ENCODE measurements around the gene NALCN. TPM values are rescaled to one million over a fixed set of nuclear protein-coding genes. Genes with fewer than 3 reads are reported as not detected.

NALCN gene
- total and polyA plus RNA-seq, 10 donors: 0.02 to 0.13 (median 0.09) TPM; not detected in 2

GRCh38 chr13:101082441-101082840, 333.9 kb downstream of the NALCN start:
- Histone ChIP-seq H3K4me3 (no peak overlapping the region), H3K27me3 (replicated peaks in 1 of 7) (no peaks in the 10 kb centered on the region), H3K9me3 (peaks cover 0 to 12% (median 3%) of the 10 kb centered on the region in 8 donors), H3K27ac (no peak overlapping the region), H3K4me1 (no peaks in the 10 kb centered on the region), H3K36me3 (no peaks in the 10 kb centered on the region)
- WGBS, 5 donors: 80 to 95% (median 84%) methylated on average over 5 of the region's 5 CpGs
- intact Hi-C loops (cut with DNase I; ENCODE audit: low total_unique reads): no loop called here
- TF ChIP-seq, protein P1, sequence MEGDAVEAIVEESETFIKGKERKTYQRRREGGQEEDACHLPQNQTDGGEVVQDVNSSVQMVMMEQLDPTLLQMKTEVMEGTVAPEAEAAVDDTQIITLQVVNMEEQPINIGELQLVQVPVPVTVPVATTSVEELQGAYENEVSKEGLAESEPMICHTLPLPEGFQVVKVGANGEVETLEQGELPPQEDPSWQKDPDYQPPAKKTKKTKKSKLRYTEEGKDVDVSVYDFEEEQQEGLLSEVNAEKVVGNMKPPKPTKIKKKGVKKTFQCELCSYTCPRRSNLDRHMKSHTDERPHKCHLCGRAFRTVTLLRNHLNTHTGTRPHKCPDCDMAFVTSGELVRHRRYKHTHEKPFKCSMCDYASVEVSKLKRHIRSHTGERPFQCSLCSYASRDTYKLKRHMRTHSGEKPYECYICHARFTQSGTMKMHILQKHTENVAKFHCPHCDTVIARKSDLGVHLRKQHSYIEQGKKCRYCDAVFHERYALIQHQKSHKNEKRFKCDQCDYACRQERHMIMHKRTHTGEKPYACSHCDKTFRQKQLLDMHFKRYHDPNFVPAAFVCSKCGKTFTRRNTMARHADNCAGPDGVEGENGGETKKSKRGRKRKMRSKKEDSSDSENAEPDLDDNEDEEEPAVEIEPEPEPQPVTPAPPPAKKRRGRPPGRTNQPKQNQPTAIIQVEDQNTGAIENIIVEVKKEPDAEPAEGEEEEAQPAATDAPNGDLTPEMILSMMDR (IDR thresholded peaks at IDR 0.05 in 8 of 11, conservative IDR thresholded peaks at IDR 0.05 in 3 of 11): no peak
- TF ChIP-seq POLR2A (IDR thresholded peaks at IDR 0.05): no peak
- TF ChIP-seq POLR2AphosphoS5 (IDR thresholded peaks at IDR 0.05): no peak
- DNase-seq: no peak

DNA sequence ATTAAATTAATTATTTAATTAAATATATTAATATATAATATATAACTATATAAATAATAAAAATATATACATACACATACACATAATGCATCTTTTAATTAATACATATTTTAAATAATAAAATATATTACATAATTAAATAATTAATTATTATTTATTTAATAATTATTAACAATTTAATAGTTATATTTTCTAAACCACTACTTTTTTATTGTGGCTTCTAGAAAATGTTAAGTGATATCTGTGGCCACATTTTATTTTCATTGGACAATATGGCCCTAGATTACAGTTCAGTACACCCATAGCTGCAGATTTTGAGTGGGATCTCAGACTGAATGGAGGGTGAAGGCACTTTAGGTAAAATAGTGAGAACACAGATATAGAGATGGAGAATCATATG, 335.7 kb downstream of the NALCN start:
- DNase-seq: no peak
- H3K4me3 ChIP-seq: no peak overlapping the region
- no peak overlapping the region for H3K27ac ChIP-seq
- H3K27me3 ChIP-seq (replicated peaks in 1 of 7): no peaks in the 10 kb centered on the region
- no peak for TF ChIP-seq POLR2AphosphoS5 (IDR thresholded peaks at IDR 0.05)
- H3K4me1 ChIP-seq: no peaks in the 10 kb centered on the region
- no peaks in the 10 kb centered on the region for H3K36me3 ChIP-seq
- intact Hi-C loops (cut with DNase I; ENCODE audit: low total_unique reads): no loop called here
- H3K9me3 ChIP-seq: peaks cover 0 to 12% (median 3%) of the 10 kb centered on the region in 8 donors

DNA sequence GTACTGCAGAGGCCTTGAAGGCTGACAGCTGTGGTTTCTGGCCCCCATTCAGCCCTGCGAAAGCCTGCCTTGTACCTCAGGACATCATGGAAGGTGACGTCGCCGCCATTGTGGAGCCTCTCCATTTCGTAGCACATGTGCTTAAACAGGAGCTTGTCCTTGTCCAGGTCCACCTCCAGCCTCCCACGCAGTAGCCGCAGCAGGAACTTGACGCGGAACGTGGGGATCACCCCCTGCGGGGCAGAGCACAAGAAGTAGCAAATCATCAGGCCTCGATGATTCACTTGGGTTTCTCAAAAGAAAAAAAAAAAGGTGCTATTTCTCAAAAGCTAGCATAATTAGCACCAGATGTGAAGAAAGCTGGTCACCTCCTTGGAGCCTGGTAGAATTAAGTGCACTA, 351.0 kb downstream of the NALCN start:
- H3K4me1 ChIP-seq: no peaks in the 10 kb centered on the region
- no peaks in the 10 kb centered on the region for H3K36me3 ChIP-seq
- intact Hi-C loops (cut with DNase I; ENCODE audit: low total_unique reads): no loop called here
- TF ChIP-seq, protein P1 (IDR thresholded peaks at IDR 0.05 in 8 of 11, conservative IDR thresholded peaks at IDR 0.05 in 3 of 11): no peak
- TF ChIP-seq POLR2AphosphoS5 (IDR thresholded peaks at IDR 0.05) (no peak), POLR2A (IDR thresholded peaks at IDR 0.05) (no peak)
- WGBS, 5 donors: 82 to 92% (median 89%) methylated on average over 12 of the region's 12 CpGs
- H3K4me3 ChIP-seq: no peak overlapping the region
- no peaks in the 10 kb centered on the region for H3K9me3 ChIP-seq
- H3K27ac ChIP-seq: no peak overlapping the region
- peaks cover 0 to 22% (median 0%) of the 10 kb centered on the region in 7 donors for H3K27me3 ChIP-seq (replicated peaks in 1 of 7)
- DNase-seq: no peak

DNA sequence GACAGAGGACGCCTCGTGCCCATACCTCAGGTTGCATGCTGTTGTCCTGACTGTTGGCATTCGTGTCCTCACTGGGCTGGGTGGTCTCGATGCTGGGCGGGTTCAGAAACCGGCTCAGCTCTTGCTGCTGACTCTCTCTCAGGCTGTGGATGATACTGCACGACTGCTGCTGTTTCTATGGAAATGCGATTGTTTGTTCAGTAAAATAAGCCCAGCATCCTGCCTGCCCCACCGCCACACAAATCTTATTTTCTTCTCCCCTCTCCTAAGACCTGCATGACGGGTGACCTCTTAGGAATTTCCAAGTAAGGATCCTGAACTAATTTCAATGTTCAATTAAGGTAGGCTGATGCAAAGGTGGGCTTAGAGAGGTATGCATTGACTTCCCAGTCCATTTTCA, 356.5 kb downstream of the NALCN start:
- H3K4me3 ChIP-seq: no peak overlapping the region
- H3K9me3 ChIP-seq: no peaks in the 10 kb centered on the region
- H3K27me3 ChIP-seq (replicated peaks in 1 of 7): peaks cover 0 to 26% (median 0%) of the 10 kb centered on the region in 7 donors
- intact Hi-C loops (cut with DNase I; ENCODE audit: low total_unique reads): no loop called here
- H3K36me3 ChIP-seq: no peaks in the 10 kb centered on the region
- H3K27ac ChIP-seq: no peak overlapping the region
- peaks cover 0 to 3% (median 0%) of the 10 kb centered on the region in 6 donors for H3K4me1 ChIP-seq
- no peak for DNase-seq
- TF ChIP-seq POLR2AphosphoS5 (IDR thresholded peaks at IDR 0.05): no peak
- no peak for TF ChIP-seq POLR2A (IDR thresholded peaks at IDR 0.05)
- TF ChIP-seq, protein P1 (IDR thresholded peaks at IDR 0.05 in 8 of 11, conservative IDR thresholded peaks at IDR 0.05 in 3 of 11): no peak
- WGBS, 5 donors: 74 to 84% (median 81%) methylated on average over 9 to 10 of the region's 10 CpGs

- H3K4me3 ChIP-seq: no peak overlapping the region
- no peak for TF ChIP-seq POLR2AphosphoS5 (IDR thresholded peaks at IDR 0.05)
- TF ChIP-seq, protein P1 (IDR thresholded peaks at IDR 0.05 in 8 of 11, conservative IDR thresholded peaks at IDR 0.05 in 3 of 11): no peak
- no peak for TF ChIP-seq POLR2A (IDR thresholded peaks at IDR 0.05)
- no peak for DNase-seq
- no peak overlapping the region for H3K27ac ChIP-seq
- intact Hi-C loops (cut with DNase I; ENCODE audit: low total_unique reads): no loop called here
- H3K4me1 ChIP-seq: peaks cover 0 to 3% (median 0%) of the 10 kb centered on the region in 6 donors
- no peaks in the 10 kb centered on the region for H3K36me3 ChIP-seq
- 58 to 73% (median 66%) methylated on average over 7 to 8 of the region's 8 CpGs for WGBS, 5 donors
- peaks cover 0 to 25% (median 0%) of the 10 kb centered on the region in 7 donors for H3K27me3 ChIP-seq (replicated peaks in 1 of 7)
- no peaks in the 10 kb centered on the region for H3K9me3 ChIP-seq
These were observed 357.5 kb downstream of the NALCN start for GRCh38 chr13:101058841-101059240.
